B cell (primary cell): Measurements from ENCODE around the gene PLEK2. TPM values are rescaled to one million over a fixed set of nuclear protein-coding genes. Genes with fewer than 3 reads are reported as not detected.

Experiments used
- ATAC-seq: fragments of 200-7000 bp; cut with Tn5 transposase; one replicate; pipeline ENCODE4 v1.10.0; 2021; ENCODE audit warnings: low read depth, mild to moderate bottlenecking, moderate number of reproducible peaks, moderate library complexity
- CTCF ChIA-PET: fragments of 350-600 bp; sonication (Branson Sonifier 250); formaldehyde crosslinking; loops from one replicate; lab custom pipeline; 2021; ENCODE audit warnings: antibody characterized with exemption, inconsistent platforms; lab: Charles Lee
- POLR2A ChIA-PET: fragments of 350-600 bp; sonication (Branson Sonifier 250); formaldehyde crosslinking; loops from one replicate; lab custom pipeline; 2021; ENCODE audit warnings: antibody characterized with exemption; lab: Charles Lee
- DNase-seq: peaks from one replicate; pipeline ENCODE4 v3.0.0; 2013
- H2AFZ ChIP-seq: 2 replicates; pipeline ENCODE4 v1.6.1; 2012; ENCODE audit warnings: mild to moderate bottlenecking, low read depth, low read length; ENCODE audit not compliant: insufficient read depth, poor library complexity, severe bottlenecking
- H3K27ac ChIP-seq, 2 donors: 1 replicate in 1 of 2; 2 replicates in 1 of 2; pipeline ENCODE4 v1.5.1; 2012 to 2013; ENCODE audit warnings: low read length in 2 of 2, mild to moderate bottlenecking in 2 of 2, moderate library complexity in 1 of 2
- H3K27me3 ChIP-seq, 4 experiments: fragments of 200-600 bp in 1 of 4; sonication (generic) in 1 of 4; replicated peaks in 1 of 4; 1 replicate in 2 of 4; 2 replicates in 2 of 4; pipeline versions ENCODE4 v1.6.1 to v1.7.0; 2013 to 2016; ENCODE audit warnings: low read length in 3 of 4, mild to moderate bottlenecking in 2 of 4, mixed read lengths in 1 of 4, moderate library complexity in 1 of 4; ENCODE audit not compliant: insufficient read depth in 4 of 4, control insufficient read depth in 3 of 4; ENCODE audit errors: control extremely low read depth in 1 of 4
- H3K36me3 ChIP-seq, 2 experiments: replicated peaks in 1 of 2; 1 replicate in 1 of 2; 2 replicates in 1 of 2; pipeline versions ENCODE4 v1.6.1 to v1.7.1; 2013; ENCODE audit warnings: low read length in 1 of 2; ENCODE audit not compliant: insufficient read depth in 2 of 2, control insufficient read depth in 1 of 2; ENCODE audit errors: control extremely low read depth in 1 of 2, extremely low read depth in 1 of 2
- H3K4me1 ChIP-seq, 2 donors: fragments of 200-600 bp in 1 of 2; sonication (generic) in 1 of 2; 1 replicate in 1 of 2; 2 replicates in 1 of 2; pipeline versions ENCODE4 v1.5.1 to v1.6.1; 2013 to 2017; ENCODE audit warnings: low read length in 2 of 2; ENCODE audit not compliant: control insufficient read depth in 2 of 2, insufficient read depth in 2 of 2
- H3K4me2 ChIP-seq: replicated peaks from 2 replicates; pipeline ENCODE3; 2012; ENCODE audit warnings: mild to moderate bottlenecking, low read depth, low read length; ENCODE audit not compliant: poor library complexity, severe bottlenecking
- H3K4me3 ChIP-seq, 5 experiments: fragments of 200-600 bp in 1 of 5; sonication (generic) in 1 of 5; 1 replicate in 3 of 5; 2 replicates in 2 of 5; pipeline versions ENCODE4 v1.5.1 to v1.7.0; 2011 to 2016; ENCODE audit warnings: low read length in 4 of 5, mild to moderate bottlenecking in 4 of 5, low read depth in 2 of 5, control low read depth in 1 of 5, moderate library complexity in 1 of 5; ENCODE audit not compliant: insufficient read depth in 1 of 5; ENCODE audit errors: control extremely low read depth in 1 of 5, extremely low read depth in 1 of 5
- H3K79me2 ChIP-seq: fragments of 200-600 bp; sonication (generic); one replicate; pipeline ENCODE4 v1.6.0; 2016; ENCODE audit warnings: low read length; ENCODE audit not compliant: control insufficient read depth, insufficient read depth
- H3K9ac ChIP-seq: fragments of 200-600 bp; sonication (generic); 2 replicates; pipeline ENCODE4 v1.6.1; 2017; ENCODE audit warnings: mild to moderate bottlenecking, low read length, moderate library complexity
- H3K9me3 ChIP-seq, 3 donors: one replicate each; pipeline versions ENCODE4 v1.6.1 to v1.7.1; 2013; ENCODE audit warnings: low read length in 2 of 3; ENCODE audit not compliant: control insufficient read depth in 2 of 3, insufficient read depth in 1 of 3; ENCODE audit errors: control extremely low read depth in 1 of 3
- H4K20me1 ChIP-seq: 2 replicates; pipeline ENCODE4 v1.6.0; 2012; ENCODE audit warnings: mild to moderate bottlenecking, low read length; ENCODE audit not compliant: insufficient read depth, control insufficient read depth, poor library complexity, severe bottlenecking
- H3K27ac Mint-ChIP-seq: one replicate; pipeline ENCODE4 v1.8.0; 2021; ENCODE audit warnings: mixed read lengths
- H3K27me3 Mint-ChIP-seq: one replicate; pipeline ENCODE4 v1.8.0; 2021; ENCODE audit warnings: mixed read lengths
- H3K4me1 Mint-ChIP-seq: one replicate; pipeline ENCODE4 v1.8.0; 2021; ENCODE audit warnings: mixed read lengths
- H3K4me3 Mint-ChIP-seq: one replicate; pipeline ENCODE4 v1.8.0; 2021; ENCODE audit warnings: mixed read lengths
- H3K9me3 Mint-ChIP-seq: one replicate; pipeline ENCODE4 v1.8.0; 2022; ENCODE audit warnings: mixed read lengths; ENCODE audit not compliant: insufficient read depth
- CTCF ChIP-seq: fragments of 200-600 bp; IDR thresholded peaks from one replicate; pipeline ENCODE4 v1.8.0; 2022; ENCODE audit warnings: antibody characterized with exemption, mild to moderate bottlenecking
- EZH2 ChIP-seq: IDR thresholded peaks from 2 replicates; pipeline ENCODE4 v1.6.1; 2012; ENCODE audit warnings: borderline replicate concordance, low read depth, mild to moderate bottlenecking, moderate library complexity, low read length; ENCODE audit not compliant: insufficient read depth, poor library complexity, severe bottlenecking
- WGBS: methylation state at CpG from one replicate; pipeline ENCODE4 v1.1.5; 2013; ENCODE audit warnings: missing lambda C conversion rate; ENCODE audit not compliant: insufficient coverage; 5-methylcytosine and 5-hydroxymethylcytosine counted together
- intact Hi-C: fragments of 100-400 bp; cut with micrococcal nuclease; formaldehyde crosslinking; loops from one replicate; pipeline ENCODE4 v1.10.0; 2022
- polyA minus RNA-seq: library from RNA; depleted of rRNA, polyadenylated mRNA; stranded (reverse); fragments of >200 nt; gene quantifications from 2 replicates; pipeline ENCODE4 v1.2.3, GENCODE V29; 2012
- polyA plus RNA-seq: library from polyadenylated mRNA; depleted of rRNA; stranded (reverse); fragments of >200 nt; gene quantifications from 2 replicates; pipeline ENCODE4 v1.2.3, GENCODE V29; 2012
- total RNA-seq, 2 donors: library from RNA; stranded (reverse); fragments of 120-200 nt in 1 of 2; gene quantifications; 1 replicate in 1 of 2; 2 replicates in 1 of 2; pipeline versions ENCODE4 v1.2.3 to v1.2.4, GENCODE V29; 2013 to 2022

PLEK2 gene
- total RNA-seq (not detected in 2 replicates), polyA plus RNA-seq (not detected in 2 replicates), polyA minus RNA-seq (not detected in 2 replicates)
- total RNA-seq (2013): not detected

GRCh38 chr14:67411820-67412421 lies at the start of gene PLEK2:
TSS of gene PLEK2 (minus strand) at chr14:67412165. CDS start at chr14:67412059, 106 bp downstream.
- H2AFZ ChIP-seq: peak within 1 kb of the TSS; percentile 66
- no peaks in the 10 kb centered on the region for H3K9me3 ChIP-seq
- no peak within 1 kb of the TSS for H3K27ac Mint-ChIP-seq
- 8% methylated on average over 63 of the region's 63 CpGs for WGBS
- H3K27me3 ChIP-seq: peaks cover 0 to 18% (median 5%) of the 10 kb centered on the region in 4 experiments
- ATAC-seq (no peak), DNase-seq (peak; percentile 19)
- no peaks in the 10 kb centered on the region for H3K9me3 Mint-ChIP-seq
- no peak within 1 kb of the TSS for H3K27ac ChIP-seq
- H3K36me3 ChIP-seq: no peaks in the 10 kb centered on the region
- H3K4me3 ChIP-seq: peak within 1 kb of the TSS in 3 of 5 experiments; percentile 9 to 41 (median 15)
- POLR2A ChIA-PET: no interaction called here
- H3K9ac ChIP-seq: peak within 1 kb of the TSS; percentile 42
- peaks cover 13% of the 10 kb centered on the region in 2 donors for H3K4me1 ChIP-seq
- peak within 1 kb of the TSS; percentile 39 for H3K4me3 Mint-ChIP-seq
- H3K4me1 Mint-ChIP-seq: peaks cover 15% of the 10 kb centered on the region
- TF ChIP-seq CTCF (no peak), EZH2 (no peak)
- no peaks in the 10 kb centered on the region for H4K20me1 ChIP-seq
- CTCF ChIA-PET: interaction anchor here (0.6 kb wide), 1 partner anchor 76 kb away, joined by 4 read pairs; no protein-coding TSS in a partner anchor
- intact Hi-C loops: no loop called here
- peaks cover 28% of the 10 kb centered on the region for H3K27me3 Mint-ChIP-seq
- H3K79me2 ChIP-seq: no peaks in the 10 kb centered on the region
- peak within 1 kb of the TSS; percentile 69 for H3K4me2 ChIP-seq

- Histone ChIP-seq H3K4me3 (no peak overlapping the region), H3K9ac (no peak overlapping the region), H4K20me1 (no peaks in the 10 kb centered on the region), H3K4me1 (no peaks in the 10 kb centered on the region), H3K4me2 (no peak overlapping the region), H3K27me3 (peaks cover 0 to 4% (median 0%) of the 10 kb centered on the region in 4 experiments), H3K79me2 (no peaks in the 10 kb centered on the region), H3K36me3 (no peaks in the 10 kb centered on the region), H3K27ac (no peak overlapping the region), H3K9me3 (peaks cover 0 to 4% (median 0%) of the 10 kb centered on the region in 3 donors), H2AFZ (no peak overlapping the region)
- intact Hi-C loops: no loop called here
- 83% methylated on average over 3 of the region's 3 CpGs for WGBS
- H3K27ac Mint-ChIP-seq: no peak overlapping the region
- POLR2A ChIA-PET: no interaction called here
- no peak overlapping the region for H3K4me3 Mint-ChIP-seq
- ATAC-seq (no peak), DNase-seq (no peak)
- H3K4me1 Mint-ChIP-seq: no peaks in the 10 kb centered on the region
- CTCF ChIA-PET: no interaction called here
- no peaks in the 10 kb centered on the region for H3K9me3 Mint-ChIP-seq
- TF ChIP-seq CTCF (no peak), EZH2 (no peak)
- H3K27me3 Mint-ChIP-seq: peaks cover 3% of the 10 kb centered on the region
Measured at GRCh38 chr14:67461341-67461985, 49.5 kb upstream of the PLEK2 start.
